ENCODE data around the gene EHMT1.

Gene EHMT1

GRCh38 chr9:137750566-137750965, 131.8 kb downstream of the EHMT1 start:
- Histone ChIP-seq H3K4me1 (ENCODE audit: insufficient read depth, insufficient read length) (peaks cover 2% of the 10 kb centered on the region), H3K9me3 (ENCODE audit: insufficient read depth, low read length) (peaks cover 10% of the 10 kb centered on the region; the same call in 1 of the 2 replicates), H3K4me3 (ENCODE audit: insufficient read length, low read depth) (no peak overlapping the region), H3K27me3 (ENCODE audit: insufficient read depth, insufficient read length) (no peaks in the 10 kb centered on the region), H3K36me3 (ENCODE audit: insufficient read depth, insufficient read length, low read length) (peaks cover 75% of the 10 kb centered on the region), H3K9ac (ENCODE audit: insufficient read length, low read depth) (no peak overlapping the region)
- DNase-seq (ENCODE audit: low read depth, low spot score): no peak
- TF ChIP-seq SUZ12 (IDR thresholded peaks at IDR 0.05; ENCODE audit: extremely low read depth, insufficient read depth, insufficient read length) (no peak), YY1 (IDR thresholded peaks at IDR 0.05; ENCODE audit: insufficient read depth, insufficient read length) (no peak), ZNF274 (IDR thresholded peaks at IDR 0.05; ENCODE audit: low read depth, low read length) (no peak)

- H3K9ac ChIP-seq (ENCODE audit: insufficient read length, low read depth): no peak overlapping the region
- peaks cover 10% of the 10 kb centered on the region; the same call in 1 of the 2 replicates for H3K9me3 ChIP-seq (ENCODE audit: insufficient read depth, low read length)
- TF ChIP-seq ZNF274 (IDR thresholded peaks at IDR 0.05; ENCODE audit: low read depth, low read length): no peak
- TF ChIP-seq YY1 (IDR thresholded peaks at IDR 0.05; ENCODE audit: insufficient read depth, insufficient read length): no peak
- no peak for TF ChIP-seq SUZ12 (IDR thresholded peaks at IDR 0.05; ENCODE audit: extremely low read depth, insufficient read depth, insufficient read length)
- peaks cover 74% of the 10 kb centered on the region for H3K36me3 ChIP-seq (ENCODE audit: insufficient read depth, insufficient read length, low read length)
- no peaks in the 10 kb centered on the region for H3K4me1 ChIP-seq (ENCODE audit: insufficient read depth, insufficient read length)
- H3K4me3 ChIP-seq (ENCODE audit: insufficient read length, low read depth): no peak overlapping the region
- H3K27me3 ChIP-seq (ENCODE audit: insufficient read depth, insufficient read length): no peaks in the 10 kb centered on the region
- no peak for DNase-seq (ENCODE audit: low read depth, low spot score)
These were observed 132.8 kb downstream of the EHMT1 start for GRCh38 chr9:137751616-137752015.

GRCh38 chr9:137752426-137752825, 133.6 kb downstream of the EHMT1 start:
- no peaks in the 10 kb centered on the region for H3K4me1 ChIP-seq (ENCODE audit: insufficient read depth, insufficient read length)
- no peak overlapping the region for H3K4me3 ChIP-seq (ENCODE audit: insufficient read length, low read depth)
- H3K27me3 ChIP-seq (ENCODE audit: insufficient read depth, insufficient read length): no peaks in the 10 kb centered on the region
- DNase-seq (ENCODE audit: low read depth, low spot score): no peak
- TF ChIP-seq YY1 (IDR thresholded peaks at IDR 0.05; ENCODE audit: insufficient read depth, insufficient read length): no peak
- no peak for TF ChIP-seq SUZ12 (IDR thresholded peaks at IDR 0.05; ENCODE audit: extremely low read depth, insufficient read depth, insufficient read length)
- TF ChIP-seq ZNF274 (IDR thresholded peaks at IDR 0.05; ENCODE audit: low read depth, low read length): no peak
- peaks cover 10% of the 10 kb centered on the region; the same call in 1 of the 2 replicates for H3K9me3 ChIP-seq (ENCODE audit: insufficient read depth, low read length)
- H3K9ac ChIP-seq (ENCODE audit: insufficient read length, low read depth): no peak overlapping the region
- peaks cover 76% of the 10 kb centered on the region for H3K36me3 ChIP-seq (ENCODE audit: insufficient read depth, insufficient read length, low read length)

GRCh38 chr9:137753192-137753765, 134.5 kb downstream of the EHMT1 start:
- no peak overlapping the region for H3K4me3 ChIP-seq (ENCODE audit: insufficient read length, low read depth)
- H3K9ac ChIP-seq (ENCODE audit: insufficient read length, low read depth): no peak overlapping the region
- TF ChIP-seq ZNF274 (IDR thresholded peaks at IDR 0.05; ENCODE audit: low read depth, low read length) (no peak), SUZ12 (IDR thresholded peaks at IDR 0.05; ENCODE audit: extremely low read depth, insufficient read depth, insufficient read length) (no peak), YY1 (IDR thresholded peaks at IDR 0.05; ENCODE audit: insufficient read depth, insufficient read length) (no peak)

GRCh38 chr9:137755261-137755927, 136.6 kb downstream of the EHMT1 start:
- H3K36me3 ChIP-seq (ENCODE audit: insufficient read depth, insufficient read length, low read length): peaks cover 78% of the 10 kb centered on the region
- H3K27me3 ChIP-seq (ENCODE audit: insufficient read depth, insufficient read length): no peaks in the 10 kb centered on the region
- no peak overlapping the region for H3K9ac ChIP-seq (ENCODE audit: insufficient read length, low read depth)
- H3K4me3 ChIP-seq (ENCODE audit: insufficient read length, low read depth): no peak overlapping the region
- no peak for DNase-seq (ENCODE audit: low read depth, low spot score)
- TF ChIP-seq ZNF274 (IDR thresholded peaks at IDR 0.05; ENCODE audit: low read depth, low read length) (no peak), YY1 (IDR thresholded peaks at IDR 0.05; ENCODE audit: insufficient read depth, insufficient read length) (no peak), SUZ12 (IDR thresholded peaks at IDR 0.05; ENCODE audit: extremely low read depth, insufficient read depth, insufficient read length) (no peak)
- H3K9me3 ChIP-seq (ENCODE audit: insufficient read depth, low read length): peaks cover 10% of the 10 kb centered on the region; the same call in 1 of the 2 replicates
- peaks cover 5% of the 10 kb centered on the region for H3K4me1 ChIP-seq (ENCODE audit: insufficient read depth, insufficient read length)

More at GRCh38 chr9:137753192-137753765, 134.5 kb downstream of the EHMT1 start:
- Histone ChIP-seq H3K9me3 (ENCODE audit: insufficient read depth, low read length) (peaks cover 10% of the 10 kb centered on the region; the same call in 1 of the 2 replicates), H3K4me1 (ENCODE audit: insufficient read depth, insufficient read length) (no peaks in the 10 kb centered on the region), H3K36me3 (ENCODE audit: insufficient read depth, insufficient read length, low read length) (peaks cover 78% of the 10 kb centered on the region), H3K27me3 (ENCODE audit: insufficient read depth, insufficient read length) (no peaks in the 10 kb centered on the region)
- no peak for DNase-seq (ENCODE audit: low read depth, low spot score)

DNA sequence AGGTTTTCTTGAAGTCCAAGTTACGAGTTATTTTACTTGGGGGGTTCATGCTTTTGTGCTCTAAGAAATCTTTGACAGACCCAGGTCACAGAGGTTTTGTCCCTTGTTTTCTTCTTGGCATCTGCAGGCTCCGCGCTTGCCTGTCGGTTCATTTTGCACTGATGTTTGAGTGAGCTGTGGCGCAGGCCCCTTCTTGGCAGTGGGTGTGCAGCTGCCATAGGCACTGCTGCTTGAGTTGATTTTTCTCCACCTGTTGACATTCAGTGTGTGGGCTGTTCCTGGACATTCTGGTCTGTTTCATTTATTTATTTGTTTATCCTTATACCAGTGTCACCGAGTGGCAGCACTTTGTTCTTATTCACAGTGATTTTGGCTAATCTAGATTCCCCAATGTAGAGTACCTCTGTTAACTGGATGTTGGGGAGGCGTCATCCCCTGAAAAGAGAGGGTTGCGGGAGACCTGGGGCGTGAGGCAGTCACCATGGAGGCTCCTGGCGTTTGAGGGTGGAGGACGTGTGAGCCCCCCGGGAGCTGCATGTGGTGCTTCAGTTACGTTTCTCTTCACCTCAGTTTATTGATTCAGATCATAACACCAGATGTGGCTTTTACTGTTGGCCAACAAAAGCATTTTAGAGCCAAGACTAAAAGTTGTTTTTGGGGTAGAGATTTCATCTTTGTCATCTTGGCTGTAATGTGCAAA, 137.4 kb downstream of the EHMT1 start:
- Histone ChIP-seq H3K36me3 (ENCODE audit: insufficient read depth, insufficient read length, low read length) (peaks cover 79% of the 10 kb centered on the region), H3K4me1 (ENCODE audit: insufficient read depth, insufficient read length) (peaks cover 5% of the 10 kb centered on the region), H3K9me3 (ENCODE audit: insufficient read depth, low read length) (peaks cover 10% of the 10 kb centered on the region; the same call in 1 of the 2 replicates), H3K27me3 (ENCODE audit: insufficient read depth, insufficient read length) (no peaks in the 10 kb centered on the region), H3K9ac (ENCODE audit: insufficient read length, low read depth) (no peak overlapping the region), H3K4me3 (ENCODE audit: insufficient read length, low read depth) (no peak overlapping the region)
- TF ChIP-seq SUZ12 (IDR thresholded peaks at IDR 0.05; ENCODE audit: extremely low read depth, insufficient read depth, insufficient read length) (no peak), ZNF274 (IDR thresholded peaks at IDR 0.05; ENCODE audit: low read depth, low read length) (no peak), YY1 (IDR thresholded peaks at IDR 0.05; ENCODE audit: insufficient read depth, insufficient read length) (no peak)
- no peak for DNase-seq (ENCODE audit: low read depth, low spot score)

DNA sequence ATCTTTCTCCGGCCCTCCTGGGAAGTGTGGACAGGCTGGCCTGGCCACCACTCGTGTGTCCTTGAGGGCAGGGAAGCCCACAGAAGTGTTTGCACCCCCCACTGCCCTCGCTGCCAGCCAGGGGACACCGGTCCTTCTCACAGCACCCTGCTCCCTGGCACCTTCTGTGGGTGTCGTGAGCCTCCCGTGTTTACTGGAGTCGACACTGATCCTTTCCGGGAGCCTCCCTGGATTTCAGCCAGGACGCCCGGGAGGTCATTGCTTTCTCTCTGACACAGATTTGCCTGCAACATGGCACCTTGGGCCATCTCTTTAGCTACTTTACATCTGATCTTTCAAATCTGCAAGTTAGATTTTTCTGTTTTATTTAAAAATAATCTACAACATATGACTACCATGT, 138.3 kb downstream of the EHMT1 start:
- DNase-seq (ENCODE audit: low read depth, low spot score): no peak
- Histone ChIP-seq H3K36me3 (ENCODE audit: insufficient read depth, insufficient read length, low read length) (peaks cover 78% of the 10 kb centered on the region), H3K9ac (ENCODE audit: insufficient read length, low read depth) (no peak overlapping the region), H3K9me3 (ENCODE audit: insufficient read depth, low read length) (peaks cover 10% of the 10 kb centered on the region; the same call in 1 of the 2 replicates), H3K27me3 (ENCODE audit: insufficient read depth, insufficient read length) (no peaks in the 10 kb centered on the region), H3K4me3 (ENCODE audit: insufficient read length, low read depth) (no peak overlapping the region), H3K4me1 (ENCODE audit: insufficient read depth, insufficient read length) (peaks cover 5% of the 10 kb centered on the region)
- TF ChIP-seq ZNF274 (IDR thresholded peaks at IDR 0.05; ENCODE audit: low read depth, low read length): no peak
- no peak for TF ChIP-seq SUZ12 (IDR thresholded peaks at IDR 0.05; ENCODE audit: extremely low read depth, insufficient read depth, insufficient read length)
- TF ChIP-seq YY1 (IDR thresholded peaks at IDR 0.05; ENCODE audit: insufficient read depth, insufficient read length): no peak

Measured in NT2/D1 (cell line).